AG04450 (cell line): Measurements from ENCODE around the gene OSBPL8. TPM values are rescaled to one million over a fixed set of nuclear protein-coding genes. Genes with fewer than 3 reads are reported as not detected.

ENCODE experiments used
- CTCF ChIA-PET: fragments of 300-600, 350-600 bp; formaldehyde crosslinking; extraction: SDS; loops from one replicate; lab custom pipeline; 2022; ENCODE audit warnings: antibody characterized with exemption, inconsistent platforms; lab: Charles Lee
- POLR2A ChIA-PET: fragments of 350-600 bp; formaldehyde crosslinking; extraction: SDS; loops from one replicate; lab custom pipeline; 2021; ENCODE audit warnings: antibody characterized with exemption, inconsistent platforms; lab: Yijun Ruan, JAX
- DNase-seq: peaks from one replicate; pipeline ENCODE4 v3.0.0-alpha.2; 2011; ENCODE audit warnings: low read depth, low spot score
- H3K27ac ChIP-seq: one replicate; pipeline ENCODE4 v1.5.1; 2012; ENCODE audit warnings: low read depth, low read length, control low read depth
- H3K27me3 ChIP-seq: one replicate; pipeline ENCODE4 v1.6.0; 2012; ENCODE audit warnings: low read length; ENCODE audit not compliant: control insufficient read depth, insufficient read depth
- H3K4me3 ChIP-seq: 2 replicates; pipeline ENCODE4 v1.5.1; 2011; ENCODE audit warnings: mild to moderate bottlenecking, low read depth, low read length, control low read depth
- H3K9me3 ChIP-seq: 2 replicates; pipeline ENCODE4 v1.5.1; 2012; ENCODE audit warnings: low read length; ENCODE audit not compliant: control insufficient read depth, insufficient read depth
- CTCF ChIP-seq: IDR thresholded peaks from 2 replicates; pipeline ENCODE4 v1.5.1; 2011; ENCODE audit warnings: low read depth, low read length, control low read depth, inconsistent platforms
- polyA plus RNA-seq: library from polyadenylated mRNA; depleted of rRNA; stranded (reverse); fragments of >200 nt; gene quantifications from 2 replicates; pipeline ENCODE4 v1.2.3, GENCODE V29; 2011

OSBPL8 gene
- polyA plus RNA-seq, 1 experiment = 64.5 TPM

- Histone ChIP-seq H3K9me3 (no peaks in the 10 kb centered on the region), H3K27me3 (no peaks in the 10 kb centered on the region), H3K27ac (no peak overlapping the region), H3K4me3 (no peak overlapping the region)
- no peak for TF ChIP-seq CTCF
- ChIA-PET CTCF (interaction anchor here (0.6 to 1.4 kb wide), 2 partner anchors 12 to 142 kb away, joined by 3 to 5 read pairs; no protein-coding TSS in a partner anchor), POLR2A (no interaction called here)
- DNase-seq = no peak
Measured at GRCh38 chr12:76444408-76444984, 115.1 kb downstream of the OSBPL8 start.

GRCh38 chr12:76441016-76441415, 118.6 kb downstream of the OSBPL8 start:
- DNase-seq = no peak
- Histone ChIP-seq H3K9me3 (no peaks in the 10 kb centered on the region), H3K27ac (no peak overlapping the region), H3K4me3 (no peak overlapping the region), H3K27me3 (no peaks in the 10 kb centered on the region)
- POLR2A ChIA-PET = no interaction called here
- no peak for TF ChIP-seq CTCF
- CTCF ChIA-PET = interaction anchor here (0.6 to 1.4 kb wide), 5 partner anchors 15 to 570 kb away, joined by 3 to 5 read pairs (median 3); partner anchors contain the start of gene BBS10

GRCh38 chr12:76432733-76433132, 126.8 kb downstream of the OSBPL8 start:
- no peak overlapping the region for H3K27ac ChIP-seq
- H3K27me3 ChIP-seq = no peaks in the 10 kb centered on the region
- ChIA-PET POLR2A (no interaction called here), CTCF (no interaction called here)
- no peak for TF ChIP-seq CTCF
- H3K9me3 ChIP-seq = peaks cover 4% of the 10 kb centered on the region; the same call in 1 of the 2 replicates
- H3K4me3 ChIP-seq = no peak overlapping the region
- DNase-seq = no peak

GRCh38 chr12:76428117-76428516, 131.5 kb downstream of the OSBPL8 start:
- H3K9me3 ChIP-seq = peaks cover 9% of the 10 kb centered on the region; the same call in 1 of the 2 replicates
- no peaks in the 10 kb centered on the region for H3K27me3 ChIP-seq
- no peak for DNase-seq
- ChIA-PET POLR2A (interaction anchor here (0.6 kb wide), 1 partner anchor 385 kb away, joined by 8 read pairs; no protein-coding TSS in a partner anchor), CTCF (no interaction called here)
- H3K4me3 ChIP-seq = no peak overlapping the region
- no peak overlapping the region for H3K27ac ChIP-seq
- no peak for TF ChIP-seq CTCF

GRCh38 chr12:76426160-76426559, 133.4 kb downstream of the OSBPL8 start:
- Histone ChIP-seq H3K27me3 (no peaks in the 10 kb centered on the region), H3K4me3 (no peak overlapping the region), H3K9me3 (peaks cover 9% of the 10 kb centered on the region; the same call in 1 of the 2 replicates), H3K27ac (no peak overlapping the region)
- DNase-seq = no peak
- ChIA-PET POLR2A (no interaction called here), CTCF (no interaction called here)
- TF ChIP-seq CTCF = no peak
